ENCODE measurements around the gene MRPL32.

GRCh38 chr7:42947521-42947920, 15.3 kb downstream of the MRPL32 start:
- TF ChIP-seq CTCF (IDR thresholded peaks at IDR 0.05; ENCODE audit: borderline replicate concordance, extremely low read depth, low read length, poor library complexity, severe bottlenecking): no peak
- TF ChIP-seq EZH2 (IDR thresholded peaks at IDR 0.05; ENCODE audit: borderline replicate concordance, low read depth, low read length, severe bottlenecking): no peak
